ENCODE data around the gene RPL4.

- no peak for TF ChIP-seq CTCF (IDR thresholded peaks at IDR 0.05; ENCODE audit: poor library complexity, severe bottlenecking)
- no peak for TF ChIP-seq POLR2AphosphoS5 (IDR thresholded peaks at IDR 0.05)
- no peak for TF ChIP-seq RAD21 (conservative IDR thresholded peaks at IDR 0.05)
- no peak for TF ChIP-seq EP300 (conservative IDR thresholded peaks at IDR 0.05; ENCODE audit: poor library complexity, severe bottlenecking)
- no peak for TF ChIP-seq TAF1 (IDR thresholded peaks at IDR 0.05; ENCODE audit: low read depth)
- TF ChIP-seq EZH2 (IDR thresholded peaks at IDR 0.05; ENCODE audit: borderline replicate concordance, insufficient read depth, low read length, poor library complexity, severe bottlenecking): no peak
- no peak for TF ChIP-seq SMC3 (conservative IDR thresholded peaks at IDR 0.05; ENCODE audit: poor library complexity)
- TF ChIP-seq, protein P1, sequence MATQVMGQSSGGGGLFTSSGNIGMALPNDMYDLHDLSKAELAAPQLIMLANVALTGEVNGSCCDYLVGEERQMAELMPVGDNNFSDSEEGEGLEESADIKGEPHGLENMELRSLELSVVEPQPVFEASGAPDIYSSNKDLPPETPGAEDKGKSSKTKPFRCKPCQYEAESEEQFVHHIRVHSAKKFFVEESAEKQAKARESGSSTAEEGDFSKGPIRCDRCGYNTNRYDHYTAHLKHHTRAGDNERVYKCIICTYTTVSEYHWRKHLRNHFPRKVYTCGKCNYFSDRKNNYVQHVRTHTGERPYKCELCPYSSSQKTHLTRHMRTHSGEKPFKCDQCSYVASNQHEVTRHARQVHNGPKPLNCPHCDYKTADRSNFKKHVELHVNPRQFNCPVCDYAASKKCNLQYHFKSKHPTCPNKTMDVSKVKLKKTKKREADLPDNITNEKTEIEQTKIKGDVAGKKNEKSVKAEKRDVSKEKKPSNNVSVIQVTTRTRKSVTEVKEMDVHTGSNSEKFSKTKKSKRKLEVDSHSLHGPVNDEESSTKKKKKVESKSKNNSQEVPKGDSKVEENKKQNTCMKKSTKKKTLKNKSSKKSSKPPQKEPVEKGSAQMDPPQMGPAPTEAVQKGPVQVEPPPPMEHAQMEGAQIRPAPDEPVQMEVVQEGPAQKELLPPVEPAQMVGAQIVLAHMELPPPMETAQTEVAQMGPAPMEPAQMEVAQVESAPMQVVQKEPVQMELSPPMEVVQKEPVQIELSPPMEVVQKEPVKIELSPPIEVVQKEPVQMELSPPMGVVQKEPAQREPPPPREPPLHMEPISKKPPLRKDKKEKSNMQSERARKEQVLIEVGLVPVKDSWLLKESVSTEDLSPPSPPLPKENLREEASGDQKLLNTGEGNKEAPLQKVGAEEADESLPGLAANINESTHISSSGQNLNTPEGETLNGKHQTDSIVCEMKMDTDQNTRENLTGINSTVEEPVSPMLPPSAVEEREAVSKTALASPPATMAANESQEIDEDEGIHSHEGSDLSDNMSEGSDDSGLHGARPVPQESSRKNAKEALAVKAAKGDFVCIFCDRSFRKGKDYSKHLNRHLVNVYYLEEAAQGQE (IDR thresholded peaks at IDR 0.05; ENCODE audit: borderline replicate concordance): no peak
- no peak for TF ChIP-seq MXI1 (conservative IDR thresholded peaks at IDR 0.05; ENCODE audit: poor library complexity, severe bottlenecking)
Observed at GRCh38 chr15:66484539-66485112, 20.0 kb downstream of the RPL4 start.

All from neural cell (in vitro differentiated cells).